Measurements from ENCODE around the gene SLFN11.

DNA sequence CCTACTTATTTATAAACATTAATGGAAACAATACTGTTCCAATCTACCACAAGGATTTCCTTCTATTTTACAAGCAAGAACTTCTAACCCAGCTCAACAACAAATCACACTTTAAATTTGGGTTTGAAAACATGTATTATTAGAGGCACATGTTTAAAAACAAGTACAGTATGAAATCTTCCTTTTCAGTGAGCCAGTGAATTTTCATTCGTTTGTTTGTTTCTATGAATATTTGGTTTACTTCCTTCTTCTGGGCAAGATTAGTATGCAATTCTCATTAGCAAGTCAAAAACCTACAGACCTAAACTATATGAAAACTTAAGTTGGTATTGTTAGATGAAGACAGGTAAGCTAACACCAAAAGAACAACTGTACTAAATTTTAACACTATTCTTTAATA is 33.1 kb upstream of the SLFN11 start:
- TF ChIP-seq, protein P1, sequence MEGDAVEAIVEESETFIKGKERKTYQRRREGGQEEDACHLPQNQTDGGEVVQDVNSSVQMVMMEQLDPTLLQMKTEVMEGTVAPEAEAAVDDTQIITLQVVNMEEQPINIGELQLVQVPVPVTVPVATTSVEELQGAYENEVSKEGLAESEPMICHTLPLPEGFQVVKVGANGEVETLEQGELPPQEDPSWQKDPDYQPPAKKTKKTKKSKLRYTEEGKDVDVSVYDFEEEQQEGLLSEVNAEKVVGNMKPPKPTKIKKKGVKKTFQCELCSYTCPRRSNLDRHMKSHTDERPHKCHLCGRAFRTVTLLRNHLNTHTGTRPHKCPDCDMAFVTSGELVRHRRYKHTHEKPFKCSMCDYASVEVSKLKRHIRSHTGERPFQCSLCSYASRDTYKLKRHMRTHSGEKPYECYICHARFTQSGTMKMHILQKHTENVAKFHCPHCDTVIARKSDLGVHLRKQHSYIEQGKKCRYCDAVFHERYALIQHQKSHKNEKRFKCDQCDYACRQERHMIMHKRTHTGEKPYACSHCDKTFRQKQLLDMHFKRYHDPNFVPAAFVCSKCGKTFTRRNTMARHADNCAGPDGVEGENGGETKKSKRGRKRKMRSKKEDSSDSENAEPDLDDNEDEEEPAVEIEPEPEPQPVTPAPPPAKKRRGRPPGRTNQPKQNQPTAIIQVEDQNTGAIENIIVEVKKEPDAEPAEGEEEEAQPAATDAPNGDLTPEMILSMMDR (IDR thresholded peaks at IDR 0.05; ENCODE audit: control extremely low read depth in 1 of 3, insufficient read depth in 1 of 3, low read depth in 1 of 3, low read length in 3 of 3): no peak
- TF ChIP-seq NRF1 (IDR thresholded peaks at IDR 0.05; ENCODE audit: low read depth, low read length) (no peak), GTF2F1 (IDR thresholded peaks at IDR 0.05; ENCODE audit: borderline replicate concordance, low read depth, low read length) (no peak), POLR2A (IDR thresholded peaks at IDR 0.05; ENCODE audit: control extremely low read depth in 1 of 2, low read depth in 2 of 2, low read length in 2 of 2) (no peak), ASH2L (IDR thresholded peaks at IDR 0.05; ENCODE audit: low read length) (no peak), SAP30 (IDR thresholded peaks at IDR 0.05; ENCODE audit: insufficient read depth, insufficient replicate concordance, low read length) (no peak)

Measured in H1 (cell line).